NK-92 treated with Interleukin-12 subunit alpha and Interleukin-12 subunit beta, amount 100 ng/mL, for 24 hours (cell line): Measurements from ENCODE around the gene CLRN2.
"Not testable (repeated sequence)": the region's sequence is repeated elsewhere in the genome, so short reads cannot be mapped to it uniquely, and the experiment has no call there.

Source experiments
- DNase-seq: peaks from one replicate; lab custom pipeline; 2025; lab: John Stamatoyannopoulos, UW

CLRN2 gene

GRCh38 chr4:17545374-17546140, 30.6 kb downstream of the CLRN2 start:
- DNase-seq: no peak

GRCh38 chr4:17546222-17546621, 31.3 kb downstream of the CLRN2 start:
- DNase-seq: no peak

- DNase-seq: no peak
Measured at GRCh38 chr4:17546678-17547077, 31.7 kb downstream of the CLRN2 start.

GRCh38 chr4:17550549-17550948, 35.6 kb downstream of the CLRN2 start:
- DNase-seq: no peak

GRCh38 chr4:17552427-17552826, 37.5 kb downstream of the CLRN2 start:
- DNase-seq: no peak

- no peak for DNase-seq
Measured at GRCh38 chr4:17554568-17554967, 39.6 kb downstream of the CLRN2 start.

GRCh38 chr4:17556498-17556897, 41.5 kb downstream of the CLRN2 start:
- DNase-seq: no peak

- no peak for DNase-seq
Measured at GRCh38 chr4:17557880-17558279, 42.9 kb downstream of the CLRN2 start.

GRCh38 chr4:17558941-17559708, 44.2 kb downstream of the CLRN2 start:
- DNase-seq: no peak

- DNase-seq: no peak
Measured at GRCh38 chr4:17559709-17560048, 44.7 kb downstream of the CLRN2 start.

- no peak for DNase-seq
Measured at GRCh38 chr4:17560065-17560673, 45.2 kb downstream of the CLRN2 start.

GRCh38 chr4:17561195-17561909, 46.4 kb downstream of the CLRN2 start:
- no peak for DNase-seq

- DNase-seq: no peak
Measured at GRCh38 chr4:17562157-17562556, 47.2 kb downstream of the CLRN2 start.

- no peak for DNase-seq
Measured at GRCh38 chr4:17565846-17566245, 50.9 kb downstream of the CLRN2 start.

GRCh38 chr4:17567271-17567670, 52.3 kb downstream of the CLRN2 start:
- no peak for DNase-seq

GRCh38 chr4:17574206-17574605, 59.2 kb downstream of the CLRN2 start:
- no peak for DNase-seq

GRCh38 chr4:17575177-17575576, 60.2 kb downstream of the CLRN2 start:
- not testable (repeated sequence) for DNase-seq
